NCI-H1417 (cell line): ENCODE results near the gene PRR12.
"Not testable (repeated sequence)": the region's sequence is repeated elsewhere in the genome, so short reads cannot be mapped to it uniquely, and the experiment has no call there.

Experiments used
- DNase-seq, 3 experiments: peaks; one replicate each; lab custom pipeline; 2025; lab: John Stamatoyannopoulos, UW

Gene PRR12

DNA sequence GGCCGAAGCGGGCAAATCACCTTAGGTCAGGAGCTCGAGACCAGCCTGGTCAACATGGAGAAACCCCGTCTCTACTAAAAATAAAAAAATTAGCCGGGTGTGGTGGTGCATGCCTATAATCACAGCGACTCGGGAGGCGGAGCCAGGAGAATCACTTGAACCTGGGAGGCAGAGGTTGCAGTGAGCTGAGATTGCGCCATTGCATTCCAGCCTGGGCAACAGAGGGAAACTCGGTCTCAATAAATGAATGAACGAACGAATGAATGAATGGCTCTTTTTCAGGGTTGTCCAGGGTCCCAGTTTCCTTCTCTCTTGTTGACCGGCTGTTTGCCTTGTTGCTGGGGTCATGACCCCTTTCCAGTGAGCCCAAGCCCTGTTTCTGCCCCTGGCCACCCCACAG is 26.9 kb downstream of the PRR12 start:
- DNase-seq = not testable (repeated sequence)

DNA sequence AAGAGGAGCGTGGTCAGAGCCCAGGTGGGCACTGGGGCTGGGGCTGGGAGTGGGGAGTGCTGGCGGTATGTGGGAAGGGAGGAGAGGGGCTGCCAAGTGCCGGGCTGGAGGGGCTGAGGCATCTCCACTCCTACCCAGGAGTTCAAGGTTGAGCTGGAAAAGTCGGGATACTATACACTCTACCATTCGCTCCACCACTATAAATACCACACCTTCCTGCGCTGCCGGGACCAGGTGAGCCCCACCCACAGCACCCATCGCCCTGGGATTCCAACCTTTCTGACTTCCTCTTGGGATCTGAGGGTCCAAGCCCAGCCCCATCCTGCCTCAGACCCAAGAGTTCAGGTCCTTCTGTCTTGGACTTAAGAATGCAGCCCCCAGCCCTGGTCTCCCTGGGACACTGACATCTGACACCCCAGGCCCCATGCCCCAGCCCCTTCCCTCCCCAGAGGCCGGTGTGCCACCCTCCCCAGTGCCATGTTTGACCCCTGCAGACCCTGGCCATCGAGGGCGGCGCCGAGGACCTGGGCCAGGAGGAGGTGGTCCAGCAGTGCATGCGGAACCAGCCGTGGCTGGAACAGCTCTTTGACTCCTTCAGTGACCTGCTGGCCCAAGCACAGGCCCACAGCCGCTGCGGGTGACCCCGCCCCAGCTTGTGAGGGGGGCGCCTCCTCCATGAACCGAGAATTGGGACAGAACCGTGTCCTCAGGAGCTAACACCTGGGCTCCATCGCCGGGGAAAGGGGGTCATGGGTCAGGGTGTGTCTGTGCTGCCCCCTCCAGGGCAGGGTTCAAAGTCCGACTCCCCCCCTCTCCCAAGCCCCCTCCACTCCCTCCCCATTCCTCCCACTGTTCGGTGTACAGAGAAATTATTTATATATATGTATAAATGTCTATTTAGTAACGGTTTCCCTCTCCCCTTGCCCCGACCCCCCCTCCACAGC is 34.3 kb downstream of the PRR12 start:
- DNase-seq = no peak

DNA sequence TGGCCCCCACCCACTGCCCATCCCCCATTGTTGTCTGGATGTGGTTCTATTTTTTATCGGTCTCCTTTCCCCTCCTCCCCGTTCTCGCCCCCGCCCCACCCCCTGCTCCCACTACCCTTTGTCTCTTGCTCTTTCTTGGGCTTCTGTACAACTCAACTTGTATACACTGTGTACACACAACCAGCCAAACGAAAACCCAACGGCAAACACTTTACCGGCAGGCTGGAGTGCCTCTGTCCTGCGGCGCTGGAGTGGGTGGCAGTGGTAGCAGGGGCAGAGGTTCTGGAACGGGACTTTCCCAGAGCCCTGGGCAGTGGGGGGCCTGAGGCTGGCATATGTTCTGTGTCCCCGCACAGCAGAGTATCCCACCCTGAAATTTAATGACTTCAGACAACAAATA is 35.2 kb downstream of the PRR12 start:
- no peak for DNase-seq

DNA sequence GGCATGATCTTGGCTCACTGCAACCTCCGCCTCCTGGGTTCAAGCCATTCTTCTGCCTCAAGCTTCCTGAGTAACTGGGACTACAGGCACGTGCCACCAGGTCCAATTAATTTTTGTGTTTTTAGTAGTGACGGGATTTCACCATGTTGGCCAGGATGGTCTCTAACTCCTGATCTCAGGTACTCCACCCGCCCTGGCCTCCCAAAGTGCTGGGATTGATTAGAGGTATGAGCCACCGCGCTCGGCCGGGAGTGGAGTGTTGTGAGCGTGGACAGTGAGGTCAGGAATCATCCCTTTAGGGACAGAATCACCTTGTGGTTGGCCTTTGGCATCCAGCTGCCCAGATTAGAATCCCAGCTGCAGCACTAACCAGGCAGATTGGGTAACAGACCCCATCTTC is 38.7 kb downstream of the PRR12 start:
- DNase-seq = no peak

DNA sequence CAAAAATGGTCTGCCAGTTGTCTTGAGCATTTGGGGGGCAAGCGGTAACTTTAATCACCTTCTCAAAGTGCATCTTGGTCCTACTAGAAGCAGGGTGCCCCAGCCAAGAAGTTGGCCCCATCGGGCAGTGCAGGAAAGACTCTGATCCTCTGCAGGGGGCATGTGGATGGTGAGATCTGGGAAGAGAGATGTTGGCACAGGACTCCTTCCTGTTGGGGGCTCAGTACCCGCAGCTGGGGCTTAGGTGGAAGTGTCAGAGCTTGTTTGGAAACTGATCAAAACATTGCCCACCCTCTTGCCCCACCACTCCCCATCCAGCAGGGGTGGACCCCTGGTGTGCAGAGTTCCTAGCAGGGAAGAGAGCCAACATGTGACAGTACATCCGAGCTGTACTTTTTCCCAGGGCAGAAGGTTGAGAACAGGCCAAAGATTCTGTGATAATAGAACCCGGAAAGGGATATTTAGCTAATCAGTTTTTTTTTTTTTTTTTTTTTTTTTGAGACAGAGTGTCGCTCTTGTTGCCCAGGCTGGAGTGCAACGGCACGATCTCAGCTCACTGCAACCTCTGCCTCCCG is 40.1 kb downstream of the PRR12 start:
- DNase-seq = no peak

DNA sequence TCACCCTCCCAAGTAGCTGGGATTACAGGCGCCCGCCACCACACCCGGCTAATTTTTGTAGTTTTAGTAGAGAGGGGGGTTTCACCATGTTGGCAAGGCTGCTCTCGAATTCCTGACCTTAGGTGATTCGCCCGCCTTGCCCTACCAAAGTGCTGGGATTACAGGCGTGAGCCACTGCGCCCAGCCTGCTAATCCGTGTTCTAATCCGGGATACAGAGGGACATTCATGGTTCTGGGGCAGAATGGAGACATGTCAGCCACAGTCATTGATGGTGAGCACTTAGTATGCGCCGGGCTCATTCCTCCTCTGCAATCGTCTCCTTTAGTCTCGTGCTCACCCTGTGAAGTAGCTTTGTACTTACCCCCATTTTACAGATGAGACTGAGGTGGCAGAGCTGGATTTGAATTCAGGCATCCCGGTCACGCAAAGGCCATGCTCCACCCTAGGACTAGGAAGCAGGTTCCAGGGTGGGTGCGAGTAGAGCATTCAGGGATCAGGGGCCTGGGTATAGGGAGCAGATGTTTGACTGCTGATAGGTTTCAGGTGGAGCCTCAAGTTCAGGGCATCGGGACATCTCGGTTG is 40.7 kb downstream of the PRR12 start:
- no peak for DNase-seq

DNA sequence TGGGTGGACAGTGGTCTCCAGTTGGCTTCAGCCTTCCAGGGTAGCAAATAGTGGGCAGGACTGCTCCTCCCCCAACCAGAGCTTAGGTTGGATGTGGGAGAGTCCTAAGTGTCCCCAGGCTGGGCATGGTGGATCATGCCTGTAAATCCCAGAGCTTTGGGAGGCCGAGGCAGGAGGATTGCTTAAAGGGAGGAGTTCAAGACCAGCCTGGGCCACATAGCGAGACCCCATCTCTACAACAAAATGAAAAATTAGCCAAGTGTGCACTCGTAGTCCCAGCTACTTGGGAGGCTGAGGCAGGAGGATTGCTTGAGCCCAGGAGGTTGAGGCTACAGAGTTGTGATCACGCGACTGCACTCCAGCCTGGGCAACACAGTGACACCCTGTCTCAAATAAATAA is 41.6 kb downstream of the PRR12 start:
- DNase-seq = no peak

DNA sequence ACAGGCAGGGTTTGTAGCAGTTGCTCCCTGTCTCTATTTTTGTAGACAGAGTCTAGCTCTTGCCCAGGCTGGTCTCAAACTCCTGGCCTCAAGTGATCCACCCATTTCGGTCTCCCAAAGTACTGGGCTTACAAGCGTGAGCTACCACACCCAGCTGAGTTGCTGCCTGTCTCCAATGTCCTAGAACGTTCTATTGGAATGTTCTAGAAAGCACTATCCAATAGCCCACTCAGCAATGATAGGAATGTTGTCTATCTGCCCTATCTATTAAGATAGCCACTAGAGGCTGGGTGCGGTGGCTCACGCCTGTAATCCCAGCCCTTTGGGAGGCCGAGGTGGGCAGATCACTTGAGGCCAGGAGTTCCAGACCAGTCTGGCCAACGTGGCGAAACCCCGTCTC is 42.3 kb downstream of the PRR12 start:
- DNase-seq = not testable (repeated sequence)

DNA sequence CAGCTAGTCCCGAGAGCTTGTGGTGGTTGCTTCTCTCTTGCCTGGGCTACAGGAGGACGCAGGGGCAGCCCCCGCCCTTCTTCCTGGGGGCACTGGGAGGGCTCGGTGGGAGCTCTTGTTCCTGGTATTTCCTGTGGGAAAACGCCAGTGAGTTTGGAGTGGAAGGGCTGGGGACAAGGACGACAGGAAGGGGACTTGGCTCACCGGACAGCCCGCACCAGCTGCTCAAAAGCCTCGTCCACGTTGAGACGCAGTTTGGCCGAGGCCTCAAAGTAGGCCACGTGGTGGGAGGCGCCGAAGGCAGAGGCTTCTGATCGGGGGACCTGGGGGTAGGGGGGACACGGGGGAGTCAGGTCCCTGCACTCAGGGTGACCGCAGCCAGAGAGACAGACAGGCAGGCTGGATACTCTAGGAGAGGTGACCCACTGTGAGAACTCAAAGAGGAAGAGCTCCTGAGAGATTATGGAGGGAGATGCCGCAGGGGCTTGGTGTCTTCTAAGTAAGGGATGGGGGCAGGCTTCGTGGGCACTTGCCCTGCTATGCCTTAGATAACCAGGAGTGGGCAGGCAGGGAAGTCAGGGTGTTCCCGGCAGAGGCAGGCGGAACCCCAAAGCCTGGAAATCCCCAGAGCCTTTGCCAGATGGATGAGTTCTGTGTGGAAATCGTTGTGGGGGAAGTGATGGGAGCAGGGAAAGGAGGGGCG is 44.7 kb downstream of the PRR12 start:
- peak in 1 of 3 experiments; percentile 25 for DNase-seq

DNA sequence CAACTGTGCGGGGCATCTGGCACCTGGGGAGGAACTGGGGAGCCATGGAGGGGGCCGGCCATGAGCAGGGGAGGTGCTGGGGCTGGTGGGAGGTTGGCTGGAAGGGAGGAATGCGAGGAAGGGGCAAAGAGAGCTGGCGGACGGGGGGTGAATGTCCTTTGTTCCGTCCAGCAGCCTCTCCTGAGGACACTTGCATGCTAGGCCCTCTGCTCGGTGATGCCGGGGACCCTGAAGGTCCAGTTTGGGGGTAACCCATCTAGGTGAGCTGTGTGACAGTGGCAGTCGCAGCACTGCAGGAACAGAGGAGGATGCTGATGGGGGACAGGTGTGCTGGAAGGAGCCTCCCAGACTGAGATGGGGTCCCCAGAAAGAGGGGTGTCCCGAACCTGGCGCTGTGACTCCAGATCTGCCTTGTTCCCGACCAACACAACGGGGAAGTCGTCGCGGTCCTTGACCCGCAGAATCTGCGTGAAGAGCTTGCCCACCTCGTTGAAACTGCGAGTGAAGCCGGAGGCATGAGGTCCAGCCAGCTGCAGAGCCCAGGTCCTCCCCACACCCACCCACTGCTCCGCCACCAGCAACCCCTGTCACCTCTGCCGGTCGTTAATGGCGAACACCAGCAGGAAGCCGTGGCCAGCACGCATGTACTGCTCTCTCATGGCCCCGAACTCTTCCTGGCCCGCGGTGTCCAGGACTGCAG is 45.4 kb downstream of the PRR12 start:
- DNase-seq = peak in 1 of 3 experiments; percentile 15

DNA sequence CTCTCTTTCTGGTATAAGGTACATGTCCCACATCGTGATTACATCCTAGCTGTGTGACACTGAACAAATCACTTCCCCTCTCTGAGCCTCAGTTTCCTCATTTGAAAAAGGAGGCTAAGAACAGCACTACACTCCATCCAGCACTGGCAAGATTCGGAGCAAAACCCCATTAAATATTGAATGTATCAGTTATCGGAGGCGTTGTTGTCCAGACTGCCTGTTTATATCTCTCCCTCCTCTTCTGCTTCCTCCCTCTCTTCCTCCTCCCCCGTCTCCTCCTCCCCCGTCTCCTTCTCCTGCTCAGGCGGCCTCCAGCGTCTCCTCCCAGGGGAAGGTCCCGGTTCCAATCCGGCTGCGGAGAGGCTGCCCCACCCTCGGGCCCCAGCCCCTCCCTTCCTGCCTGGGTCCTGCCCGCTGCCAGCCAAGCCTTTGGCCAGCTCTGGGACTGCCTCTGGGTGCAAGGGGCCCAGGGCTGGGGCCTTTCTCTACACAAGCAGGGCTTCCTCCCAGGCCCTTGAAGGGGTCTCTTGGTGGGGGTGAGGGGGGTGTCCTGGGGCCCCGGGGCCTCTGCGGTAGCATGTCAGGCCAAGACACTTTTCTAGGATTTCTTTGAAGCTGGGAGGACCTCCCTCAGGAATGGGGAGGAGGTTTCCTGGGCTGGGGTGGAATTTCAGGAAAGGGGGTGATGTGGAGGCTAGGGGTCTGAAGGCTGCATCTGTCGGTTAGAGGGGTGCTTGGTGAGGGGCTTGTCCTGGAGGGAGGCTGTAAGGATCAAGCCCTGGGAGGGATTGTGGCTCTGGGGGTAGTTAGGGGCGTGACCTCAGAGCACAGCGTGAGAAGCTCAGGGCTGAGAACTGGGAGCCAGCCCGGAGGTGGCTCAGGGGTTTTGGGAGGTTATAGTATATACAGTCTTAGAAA is 47.1 kb downstream of the PRR12 start:
- no peak for DNase-seq

DNA sequence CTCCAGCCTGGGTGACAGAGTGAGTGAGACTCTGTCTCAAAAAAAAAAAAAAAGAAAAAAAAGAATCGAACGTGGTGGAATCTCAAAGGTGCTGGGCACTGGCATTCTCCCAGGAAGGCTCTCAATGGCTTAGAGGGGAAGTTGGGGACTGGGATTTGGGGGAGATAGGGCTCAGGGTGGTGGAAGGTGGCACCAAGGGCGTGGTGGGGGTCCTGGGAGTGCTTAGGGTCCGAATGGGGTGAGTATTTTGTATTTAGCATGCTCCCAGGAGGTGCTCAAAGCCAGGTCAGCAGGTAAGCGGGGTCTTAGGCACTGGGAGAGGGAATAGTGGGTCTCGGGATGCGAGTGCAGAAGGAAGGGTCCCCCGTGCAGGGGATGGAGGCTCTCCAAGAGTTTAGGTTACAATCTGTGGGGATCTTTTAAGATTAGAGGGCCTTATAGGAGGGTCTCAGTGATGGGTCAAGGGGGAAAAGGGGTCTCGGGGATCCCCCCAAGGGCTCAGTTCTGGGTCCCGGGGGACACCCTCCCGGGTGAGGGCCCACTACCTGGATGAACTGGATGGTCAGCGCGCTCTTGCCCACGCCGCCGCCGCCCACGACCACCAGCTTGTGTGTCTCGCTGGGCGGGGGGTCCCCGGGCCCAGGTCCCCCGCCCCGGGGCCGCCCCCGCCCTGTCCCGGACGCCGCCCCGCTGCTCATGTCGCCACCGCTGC is 48.6 kb downstream of the PRR12 start:
- no peak for DNase-seq

DNA sequence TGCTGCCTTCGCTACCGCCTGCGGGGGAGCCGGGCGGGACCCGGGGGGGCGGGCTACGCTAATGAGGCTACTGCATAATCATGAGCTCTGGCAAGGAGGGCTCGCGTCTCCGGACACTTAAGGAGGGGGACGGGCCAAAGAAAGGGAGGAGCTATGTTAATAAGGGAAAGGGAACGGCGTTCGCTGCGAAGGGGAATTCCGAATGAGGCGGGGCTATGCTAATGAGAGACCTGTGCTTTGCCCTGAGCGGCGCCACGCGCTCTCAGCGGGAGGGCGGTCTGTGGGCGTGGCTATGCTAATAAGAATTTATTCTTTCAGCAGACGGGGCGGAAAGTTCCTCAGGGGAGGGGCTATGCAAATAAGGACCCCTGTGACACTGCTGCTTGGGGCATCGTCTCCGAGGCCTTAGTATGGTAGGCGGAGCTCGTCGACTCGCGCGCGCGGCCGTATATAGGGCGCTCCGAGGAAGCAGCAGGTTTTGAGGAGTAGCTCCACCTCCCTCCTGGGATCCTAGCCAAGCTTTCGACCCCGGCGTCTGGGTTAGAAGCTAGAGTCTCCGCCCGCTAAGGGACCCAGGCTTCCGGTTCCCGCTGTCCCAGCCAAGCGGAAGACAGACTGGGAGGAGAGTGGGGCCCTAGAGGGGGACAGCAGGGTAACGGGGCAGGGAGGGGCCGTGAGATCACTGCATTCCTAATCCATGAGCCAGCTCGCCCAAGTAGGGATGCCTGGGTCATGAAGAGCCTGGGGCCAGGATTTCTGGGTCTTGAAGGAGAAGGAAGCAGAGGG is 49.3 kb downstream of the PRR12 start, which contains the start of gene RRAS:
Gene RRAS, minus strand, starts transcription at position 31 of the 786 bp plus-strand sequence. CDS start 45 bp downstream, outside the sequence.
- peak; percentile 98 to 100 (median 99) for DNase-seq

DNA sequence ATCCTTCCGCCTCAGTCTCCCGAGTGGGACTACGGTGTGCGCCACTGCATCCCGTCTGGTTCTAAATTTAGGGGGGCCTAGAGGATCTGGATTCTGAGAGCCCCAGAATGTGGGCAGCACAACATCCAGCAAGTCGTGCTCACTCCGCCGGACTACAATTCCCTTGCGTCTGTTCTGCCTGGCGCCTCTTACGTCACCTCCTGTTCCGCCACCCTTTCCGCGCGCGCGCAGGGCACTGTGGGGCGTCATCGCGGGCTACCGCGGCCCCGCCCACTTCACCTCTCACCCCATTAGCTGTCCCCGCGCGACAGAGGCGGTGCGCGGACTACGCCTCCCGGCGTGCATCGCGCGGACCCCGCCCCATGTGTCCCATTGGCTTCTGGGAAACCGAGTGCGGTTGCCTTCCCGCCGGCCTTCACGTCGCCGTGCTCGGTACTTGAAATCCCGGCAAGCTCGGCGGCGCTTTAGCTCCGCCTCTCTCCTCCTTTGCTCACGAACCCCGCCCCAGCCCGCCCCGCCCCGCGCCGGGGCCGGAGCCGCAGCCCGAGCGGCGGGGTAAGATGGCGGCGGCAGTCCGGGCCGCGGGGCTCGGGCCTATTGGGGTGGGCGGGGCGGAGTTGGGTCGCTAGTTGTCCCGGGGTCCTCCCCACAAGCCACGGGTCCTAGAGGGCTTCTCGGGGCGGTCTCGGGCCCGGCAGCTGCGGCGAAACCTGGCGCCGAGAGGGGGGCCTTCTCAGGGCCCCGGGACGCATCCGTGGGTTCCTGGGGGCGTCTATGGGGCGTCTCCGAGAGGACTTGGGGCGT is 50.9 kb downstream of the PRR12 start, which contains the start of gene SCAF1:
Gene SCAF1, plus strand, starts transcription at position 522 of the 804 bp plus-strand sequence. CDS start 2,818 bp downstream, outside the sequence.
- peak; percentile 99 to 100 (median 99) for DNase-seq

DNA sequence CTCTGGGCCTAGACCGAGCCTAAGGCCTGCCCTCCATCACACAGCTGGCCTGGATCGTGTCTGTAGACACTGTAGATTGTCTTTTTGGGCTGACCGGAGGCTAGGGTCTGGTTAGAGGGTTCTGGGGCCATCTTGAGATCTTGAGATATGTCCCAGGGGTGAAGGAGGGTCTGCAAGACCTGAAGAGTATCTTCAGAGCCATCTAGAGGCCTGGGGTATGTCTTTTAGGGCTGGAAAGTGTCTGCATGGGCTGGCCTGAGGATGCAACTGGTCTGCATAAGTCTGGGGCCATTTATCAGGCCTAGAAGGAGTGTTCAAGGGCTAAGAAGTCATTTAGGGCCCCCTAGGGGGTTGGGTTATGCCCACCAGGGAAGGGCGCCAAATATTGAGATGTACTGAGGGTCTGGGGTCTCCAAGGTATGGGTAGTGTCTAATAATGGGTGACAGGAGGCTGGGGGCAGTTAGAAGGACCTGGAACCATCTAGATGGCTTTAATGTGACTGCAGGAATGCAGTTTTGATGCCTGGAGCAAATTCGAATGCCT is 51.6 kb downstream of the PRR12 start:
- DNase-seq = peak in 1 of 3 experiments; percentile 39

DNA sequence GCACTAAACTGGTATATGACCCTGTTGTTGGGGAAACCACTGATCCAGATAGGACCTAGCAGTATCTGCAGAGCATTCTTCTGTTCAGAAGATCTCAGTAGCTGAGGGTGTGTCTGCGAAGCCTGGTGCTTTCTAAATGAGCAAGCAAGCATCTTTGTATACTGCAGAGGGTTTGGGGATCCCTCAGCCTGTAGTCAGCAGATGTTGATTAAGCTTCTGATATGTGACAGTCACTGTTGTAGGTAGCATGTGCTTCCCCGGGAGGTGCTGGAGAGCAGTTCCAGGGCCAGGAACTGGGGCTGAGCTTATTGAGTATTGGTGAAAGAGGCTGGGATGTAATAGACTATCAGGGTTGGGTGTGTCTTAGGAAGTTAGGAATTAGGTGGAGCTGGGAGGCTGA is 52.5 kb downstream of the PRR12 start:
- no peak for DNase-seq

DNA sequence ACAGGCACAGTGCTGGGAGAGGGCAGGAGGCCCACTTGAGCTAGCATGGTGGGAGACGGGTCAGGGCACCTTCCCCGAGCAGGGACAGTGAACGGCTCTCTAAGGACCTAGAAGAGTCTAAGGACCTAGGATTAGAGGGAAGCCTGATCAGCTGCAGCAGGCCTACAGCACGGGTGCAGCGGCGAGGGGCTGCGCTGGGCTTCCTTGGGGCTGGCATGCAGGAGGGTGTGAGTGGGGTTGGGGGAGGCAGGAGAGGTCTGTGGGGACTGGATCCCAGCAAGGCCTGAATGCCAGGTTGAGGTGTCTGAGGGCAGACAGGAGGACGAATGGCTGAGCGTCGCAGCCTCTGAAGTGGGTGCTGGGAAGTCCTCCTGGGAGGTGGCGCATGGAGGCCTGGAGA is 54.6 kb downstream of the PRR12 start:
- no peak for DNase-seq

DNA sequence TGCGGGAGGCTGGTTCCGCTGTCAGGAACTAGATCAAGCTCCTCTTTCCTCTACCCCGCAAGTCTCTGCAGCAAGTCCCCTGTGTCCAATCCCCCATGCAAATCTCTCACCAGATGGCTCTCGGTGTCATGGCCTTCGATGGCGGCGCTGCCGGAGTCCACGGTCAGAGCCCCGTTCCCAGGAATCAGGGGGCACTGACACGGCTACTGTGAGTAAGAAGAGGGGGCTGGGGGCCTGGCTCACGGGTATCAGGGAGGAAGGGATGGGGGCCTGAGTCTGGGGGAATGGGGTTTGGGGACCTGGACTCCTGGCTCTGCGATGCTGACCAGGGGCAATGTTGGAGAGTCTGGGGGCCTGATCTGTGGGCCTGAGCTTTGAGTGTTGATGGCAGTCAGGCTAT is 55.0 kb downstream of the PRR12 start:
- DNase-seq = no peak
